GM19452 (cell line): ENCODE measurements around the gene CXADR.
A peak's percentile ranks its signal among the peaks of the same experiment; 100 is the strongest.

Experiments used
- ATAC-seq: cut with Tn5 transposase; IDR thresholded peaks from one replicate; pipeline ENCODE4 v1.9.1; 2021; ENCODE audit not compliant: unreplicated experiment

Gene CXADR

GRCh38 chr21:17585875-17586450 lies 73.1 kb downstream of the CXADR start:
- ATAC-seq = no peak

- ATAC-seq = no peak
Measured at GRCh38 chr21:17590430-17590829, 77.6 kb downstream of the CXADR start.

- no peak for ATAC-seq
Measured at GRCh38 chr21:17597680-17598079, 84.8 kb downstream of the CXADR start.

- peak; percentile 81 for ATAC-seq
Measured at GRCh38 chr21:17598437-17598836, 85.6 kb downstream of the CXADR start.

- ATAC-seq = no peak
Measured at GRCh38 chr21:17602874-17603273, 90.0 kb downstream of the CXADR start.

GRCh38 chr21:17607684-17608083 lies 94.8 kb downstream of the CXADR start:
- no peak for ATAC-seq

GRCh38 chr21:17609681-17610080 lies 96.8 kb downstream of the CXADR start:
- ATAC-seq = no peak

- ATAC-seq = no peak
Measured at GRCh38 chr21:17610911-17611310, 98.1 kb downstream of the CXADR start.

GRCh38 chr21:17611414-17612022 lies 98.7 kb downstream of the CXADR start:
- ATAC-seq = peak; percentile 59

GRCh38 chr21:17612023-17612564 lies 99.3 kb downstream of the CXADR start:
- peak; percentile 5 for ATAC-seq

- peak; percentile 73 for ATAC-seq
Measured at GRCh38 chr21:17612565-17613241, 99.9 kb downstream of the CXADR start, which contains the start of gene BTG3. BTG3 (minus strand) TSS chr21:17612901; CDS start chr21:17609144, 3,757 bp downstream.

GRCh38 chr21:17613242-17613676 lies 100.4 kb downstream of the CXADR start:
- ATAC-seq = no peak

- ATAC-seq = no peak
Measured at GRCh38 chr21:17616831-17617230, 104.0 kb downstream of the CXADR start.

- ATAC-seq = no peak
Measured at GRCh38 chr21:17622018-17622417, 109.2 kb downstream of the CXADR start.

GRCh38 chr21:17631195-17631594 lies 118.4 kb downstream of the CXADR start:
- ATAC-seq = no peak

- no peak for ATAC-seq
Measured at GRCh38 chr21:17636711-17637110, 123.9 kb downstream of the CXADR start.

GRCh38 chr21:17640821-17641220 lies 128.0 kb downstream of the CXADR start:
- ATAC-seq = no peak
